GM12891 (cell line): ENCODE data around the gene GNB1.

Experiments
- DNase-seq: peaks from one replicate; pipeline ENCODE4 v3.0.0; 2011; ENCODE audit warnings: low spot score; ENCODE audit not compliant: insufficient read length
- FAIRE-seq: peaks from 2 replicates; lab custom pipeline; 2011; peaks lifted over from hg19 to GRCh38; lab: Jason Lieb, UNC
- PAX5 ChIP-seq: IDR thresholded peaks from 2 replicates; pipeline ENCODE4 v1.6.1; 2011; ENCODE audit warnings: low read length, moderate library complexity, mild to moderate bottlenecking; ENCODE audit not compliant: insufficient read depth, severe bottlenecking
- POLR2A ChIP-seq: IDR thresholded peaks from 2 replicates; pipeline ENCODE4 v1.6.1; 2011; ENCODE audit warnings: low read depth, low read length, control low read depth
- POLR2AphosphoS5 ChIP-seq: IDR thresholded peaks from 2 replicates; pipeline ENCODE4 v1.6.1; 2011; ENCODE audit warnings: low read depth, low read length, control low read depth
- POU2F2 ChIP-seq: IDR thresholded peaks from 2 replicates; pipeline ENCODE4 v1.6.1; 2011; ENCODE audit warnings: low read depth, mild to moderate bottlenecking, control low read depth, low read length, moderate library complexity
- SPI1 ChIP-seq: IDR thresholded peaks from 2 replicates; pipeline ENCODE4 v1.6.1; 2011; ENCODE audit warnings: low read depth, low read length, control low read depth
- TAF1 ChIP-seq: IDR thresholded peaks from 2 replicates; pipeline ENCODE4 v1.6.1; 2011; ENCODE audit warnings: low read depth, low read length, control low read depth

GNB1 gene

GRCh38 chr1:1763657-1764621, 126.9 kb downstream of the GNB1 start:
- TF ChIP-seq SPI1 = no peak
- TF ChIP-seq POU2F2 = no peak
- no peak for TF ChIP-seq PAX5
- TF ChIP-seq POLR2A = no peak
- TF ChIP-seq POLR2AphosphoS5 = no peak
- TF ChIP-seq TAF1 = no peak
- FAIRE-seq (no peak), DNase-seq (no peak)

- FAIRE-seq = no peak
- DNase-seq = no peak
- TF ChIP-seq PAX5 (no peak), SPI1 (no peak), POU2F2 (no peak), POLR2AphosphoS5 (no peak), TAF1 (no peak), POLR2A (no peak)
Observed at GRCh38 chr1:1761504-1762376, 129.1 kb downstream of the GNB1 start.

DNA sequence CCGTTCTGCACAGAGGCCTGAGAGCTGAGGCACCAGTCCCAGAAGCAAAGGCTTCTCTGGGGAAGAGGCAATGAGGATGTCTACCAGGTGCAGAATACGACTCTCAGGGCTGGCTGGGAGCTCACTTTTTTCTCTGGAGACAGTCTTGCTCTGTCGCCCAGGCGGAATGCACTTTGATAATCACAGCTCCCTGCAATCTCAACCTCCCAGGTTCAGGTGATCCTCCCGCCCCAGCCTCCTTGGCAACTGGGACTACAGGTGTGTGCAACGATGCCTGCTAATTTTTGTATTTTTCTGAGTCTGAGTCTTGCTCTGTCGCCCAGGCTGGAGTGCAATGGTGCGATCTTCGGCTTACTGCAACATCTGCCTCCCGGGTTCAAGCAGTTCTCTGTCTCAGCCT, 130.2 kb downstream of the GNB1 start:
- DNase-seq = no peak
- FAIRE-seq = no peak
- TF ChIP-seq TAF1 = no peak
- no peak for TF ChIP-seq SPI1
- no peak for TF ChIP-seq PAX5
- TF ChIP-seq POLR2A = no peak
- no peak for TF ChIP-seq POLR2AphosphoS5
- TF ChIP-seq POU2F2 = no peak

- TF ChIP-seq POU2F2 = no peak
- no peak for TF ChIP-seq PAX5
- no peak for TF ChIP-seq POLR2A
- no peak for TF ChIP-seq TAF1
- TF ChIP-seq SPI1 = no peak
- no peak for TF ChIP-seq POLR2AphosphoS5
- FAIRE-seq (no peak), DNase-seq (no peak)
Observed at GRCh38 chr1:1760345-1760650, 130.6 kb downstream of the GNB1 start.

- no peak for FAIRE-seq
- TF ChIP-seq TAF1 = no peak
- no peak for TF ChIP-seq SPI1
- no peak for TF ChIP-seq PAX5
- TF ChIP-seq POU2F2 = no peak
- no peak for TF ChIP-seq POLR2A
- no peak for TF ChIP-seq POLR2AphosphoS5
- DNase-seq = no peak
Observed at GRCh38 chr1:1759456-1760344, 131.2 kb downstream of the GNB1 start.

GRCh38 chr1:1758692-1759455, 132.0 kb downstream of the GNB1 start:
- FAIRE-seq (no peak), DNase-seq (no peak)
- TF ChIP-seq TAF1 (no peak), POLR2AphosphoS5 (no peak), SPI1 (no peak), POU2F2 (no peak), PAX5 (no peak), POLR2A (no peak)

- no peak for FAIRE-seq
- TF ChIP-seq POLR2A = no peak
- no peak for TF ChIP-seq POU2F2
- TF ChIP-seq POLR2AphosphoS5 = no peak
- no peak for TF ChIP-seq PAX5
- TF ChIP-seq TAF1 = no peak
- TF ChIP-seq SPI1 = no peak
- DNase-seq = no peak
Observed at GRCh38 chr1:1758059-1758621, 132.7 kb downstream of the GNB1 start.

DNA sequence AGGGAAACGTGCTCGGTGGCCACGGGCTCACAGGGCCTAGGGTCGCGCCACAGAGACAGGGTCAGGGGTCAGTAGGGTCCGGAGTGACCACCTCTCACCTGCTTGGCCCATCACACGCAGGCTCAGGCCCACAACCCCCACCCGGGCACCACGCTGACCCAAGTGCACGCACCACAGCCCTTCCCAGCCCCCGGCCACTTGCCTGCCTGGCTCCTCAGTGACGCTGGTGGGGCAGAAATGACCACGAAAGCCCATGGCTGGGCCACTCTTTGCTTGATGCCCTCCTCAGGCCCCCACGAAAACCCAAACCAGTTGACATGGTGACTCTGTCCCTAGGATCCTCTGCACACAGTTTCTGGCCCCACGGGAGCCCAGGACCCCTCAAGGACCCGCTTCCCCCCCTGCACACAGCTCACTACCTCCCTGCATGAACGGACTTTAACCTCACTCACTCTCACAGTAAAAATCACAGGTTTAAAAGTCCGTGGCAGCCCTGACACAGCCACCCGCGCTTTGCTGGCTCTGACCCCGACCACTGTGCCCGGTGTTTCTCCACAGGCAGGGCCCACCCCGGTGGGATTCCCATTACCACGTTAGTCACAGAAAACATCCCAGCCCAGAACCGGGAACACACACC, 133.3 kb downstream of the GNB1 start:
- DNase-seq (no peak), FAIRE-seq (no peak)
- TF ChIP-seq POU2F2 = no peak
- no peak for TF ChIP-seq POLR2AphosphoS5
- no peak for TF ChIP-seq SPI1
- no peak for TF ChIP-seq POLR2A
- TF ChIP-seq PAX5 = no peak
- no peak for TF ChIP-seq TAF1
